Stimulated activated CD8-positive, alpha-beta memory T cell treated with anti-CD3 and anti-CD28 coated beads, Interleukin-15, amount 100 ng/mL, for 24 hours (primary cell): ENCODE measurements around the gene RGS9BP.
"Not testable (repeated sequence)": the region's sequence is repeated elsewhere in the genome, so short reads cannot be mapped to it uniquely, and the experiment has no call there.

Experiments
- DNase-seq: peaks from one replicate; pipeline ENCODE4 v3.0.0-alpha.2; 2020; ENCODE audit warnings: low read depth

RGS9BP gene

GRCh38 chr19:32671883-32672593, 3.6 kb upstream of the RGS9BP start:
- no peak for DNase-seq

GRCh38 chr19:32672841-32673240, 2.8 kb upstream of the RGS9BP start:
- DNase-seq: no peak

DNA sequence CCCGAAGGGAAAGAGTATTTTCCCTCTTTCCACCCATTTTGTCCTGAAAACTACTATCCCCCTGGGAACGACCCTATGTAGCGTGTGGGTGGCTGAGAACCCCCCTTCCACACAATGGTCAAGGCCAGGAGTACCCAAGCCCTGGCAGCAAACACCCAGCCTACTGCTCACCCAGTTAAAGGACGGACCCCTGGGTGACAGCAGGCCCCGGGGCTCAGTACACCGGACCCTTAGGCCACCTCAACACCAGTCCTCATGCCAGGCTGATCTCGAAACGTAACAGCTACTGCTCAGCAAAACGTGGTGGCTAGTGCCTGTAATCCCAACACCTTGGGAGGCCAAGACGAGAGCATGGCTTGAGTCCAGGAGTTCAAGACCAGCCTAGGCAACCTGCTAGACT, 2.1 kb upstream of the RGS9BP start:
- DNase-seq: no peak

- no peak for DNase-seq
Observed at GRCh38 chr19:32674153-32674930, 1.3 kb upstream of the RGS9BP start.

DNA sequence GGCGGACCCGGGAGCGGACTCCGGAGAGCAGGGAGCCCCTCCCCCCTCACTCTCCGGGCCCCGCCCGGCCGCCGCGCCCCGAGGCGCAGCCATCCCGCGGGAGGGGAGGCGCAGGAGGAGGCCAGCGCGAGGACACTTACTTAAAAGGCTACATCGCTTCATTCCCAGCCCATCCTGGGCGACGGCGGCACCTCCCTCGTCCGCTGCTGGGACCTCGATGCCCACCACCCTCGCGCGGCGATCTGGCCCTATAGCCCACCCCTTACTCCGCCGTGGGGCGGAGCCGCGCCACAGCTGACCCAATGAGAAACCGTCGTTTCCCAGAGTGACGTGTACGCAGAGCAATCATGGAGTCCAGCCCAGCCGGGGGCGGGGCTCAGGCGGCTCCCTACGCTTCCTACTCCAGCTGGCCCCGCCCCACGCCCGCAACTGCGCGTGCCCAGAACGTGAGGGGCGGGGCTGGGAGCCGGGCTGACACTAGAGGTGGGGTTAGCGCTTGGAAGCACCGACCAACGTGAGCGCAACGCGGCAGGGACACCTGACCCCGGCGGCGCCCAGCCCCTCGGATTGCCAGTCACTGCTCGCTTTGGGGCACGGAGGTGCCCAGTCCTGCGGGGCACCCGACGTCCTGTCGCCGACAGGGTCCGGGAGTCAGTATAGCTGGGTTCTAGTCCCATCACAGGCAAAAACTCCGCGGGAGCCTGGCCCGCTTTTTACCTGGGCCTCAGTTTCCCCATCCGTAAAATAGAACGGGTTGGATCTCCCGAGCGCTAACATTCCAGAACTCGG, 523 bp upstream of the RGS9BP start, which contains the start of gene ANKRD27:
TSS of gene ANKRD27 (minus strand) at position 250 of the 789 bp plus-strand sequence. CDS start 16,165 bp downstream, outside the sequence.
- peak; percentile 96 for DNase-seq

DNA sequence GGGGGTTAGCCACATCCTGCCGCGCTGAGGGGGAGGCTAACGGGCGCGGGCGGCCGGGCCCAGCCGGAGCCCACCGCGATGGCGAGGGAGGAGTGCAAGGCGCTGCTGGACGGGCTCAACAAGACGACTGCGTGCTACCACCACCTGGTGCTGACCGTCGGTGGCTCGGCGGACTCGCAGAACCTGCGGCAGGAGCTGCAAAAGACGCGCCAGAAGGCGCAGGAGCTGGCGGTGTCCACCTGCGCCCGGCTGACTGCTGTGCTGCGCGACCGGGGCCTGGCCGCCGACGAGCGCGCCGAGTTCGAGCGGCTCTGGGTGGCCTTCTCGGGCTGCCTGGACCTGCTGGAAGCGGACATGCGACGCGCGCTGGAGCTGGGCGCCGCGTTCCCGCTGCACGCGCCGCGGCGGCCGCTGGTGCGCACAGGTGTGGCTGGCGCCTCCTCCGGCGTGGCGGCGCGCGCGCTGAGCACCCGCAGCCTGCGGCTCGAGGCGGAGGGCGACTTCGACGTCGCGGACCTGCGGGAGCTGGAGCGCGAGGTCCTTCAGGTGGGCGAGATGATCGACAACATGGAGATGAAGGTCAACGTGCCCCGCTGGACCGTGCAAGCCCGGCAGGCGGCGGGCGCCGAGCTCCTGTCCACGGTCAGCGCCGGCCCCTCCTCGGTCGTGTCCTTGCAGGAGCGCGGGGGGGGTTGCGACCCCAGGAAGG, 692 bp downstream of the RGS9BP start:
- no peak for DNase-seq

DNA sequence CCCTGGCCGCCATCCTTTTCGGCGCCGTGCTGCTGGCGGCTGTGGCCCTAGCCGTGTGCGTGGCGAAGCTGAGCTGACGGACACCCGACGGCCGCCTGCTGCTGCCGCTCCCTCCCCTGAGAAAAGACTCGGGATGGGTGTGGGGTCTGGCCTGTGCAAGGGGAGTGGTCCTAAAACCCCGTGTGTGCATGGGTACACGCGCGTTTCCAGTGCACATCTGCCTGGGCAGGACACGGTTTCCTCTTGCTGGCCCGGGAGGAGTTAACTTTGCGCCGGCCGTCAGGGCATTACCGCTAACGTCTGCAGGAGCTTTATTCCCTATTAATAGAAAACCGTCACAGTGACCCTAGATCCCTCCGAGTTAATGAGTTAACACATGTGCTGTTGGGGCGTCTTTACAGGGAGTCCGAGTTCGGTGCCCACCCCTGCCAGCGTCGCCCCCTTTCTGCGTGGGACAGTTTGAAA, 1.3 kb downstream of the RGS9BP start:
- no peak for DNase-seq

GRCh38 chr19:32677657-32678056, 2.0 kb downstream of the RGS9BP start:
- no peak for DNase-seq

DNA sequence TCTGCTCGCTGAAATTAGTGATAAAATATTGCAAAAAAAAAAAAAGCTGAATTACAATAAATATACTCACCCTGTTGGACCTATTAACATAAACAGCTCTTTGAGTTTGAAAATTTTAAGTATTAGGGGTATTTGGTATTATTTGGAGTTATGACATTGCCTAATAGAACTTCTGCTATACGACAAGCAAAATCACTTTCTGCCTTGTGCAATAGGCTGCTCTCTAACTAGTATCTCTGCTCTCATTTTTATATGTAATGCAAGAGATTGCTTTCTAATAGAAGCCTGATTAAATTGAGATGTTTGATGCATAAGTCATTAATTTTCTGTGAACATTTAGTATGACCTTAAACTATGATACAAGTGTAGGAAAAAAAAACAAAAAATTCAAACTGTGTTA, 5.3 kb downstream of the RGS9BP start:
- DNase-seq: no peak

DNA sequence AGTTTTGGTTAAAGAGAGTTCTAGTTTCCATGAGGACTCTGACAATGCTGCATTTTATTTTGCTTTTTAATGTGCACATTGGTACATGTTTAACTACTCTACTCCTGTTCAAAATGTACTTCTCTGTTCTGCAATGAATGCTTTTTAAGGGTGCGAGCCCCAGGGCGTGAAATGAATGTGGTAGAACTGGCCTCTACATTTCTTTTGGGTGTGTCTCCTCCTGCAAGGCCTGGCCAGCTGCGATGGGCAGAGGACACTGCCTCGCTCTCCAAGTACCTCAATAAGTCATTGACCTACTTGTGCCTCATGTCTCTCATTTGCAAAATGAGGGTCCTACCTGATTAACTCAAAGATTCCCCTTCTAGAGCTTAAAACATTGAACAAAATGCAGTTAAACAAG, 6.7 kb downstream of the RGS9BP start:
- no peak for DNase-seq

DNA sequence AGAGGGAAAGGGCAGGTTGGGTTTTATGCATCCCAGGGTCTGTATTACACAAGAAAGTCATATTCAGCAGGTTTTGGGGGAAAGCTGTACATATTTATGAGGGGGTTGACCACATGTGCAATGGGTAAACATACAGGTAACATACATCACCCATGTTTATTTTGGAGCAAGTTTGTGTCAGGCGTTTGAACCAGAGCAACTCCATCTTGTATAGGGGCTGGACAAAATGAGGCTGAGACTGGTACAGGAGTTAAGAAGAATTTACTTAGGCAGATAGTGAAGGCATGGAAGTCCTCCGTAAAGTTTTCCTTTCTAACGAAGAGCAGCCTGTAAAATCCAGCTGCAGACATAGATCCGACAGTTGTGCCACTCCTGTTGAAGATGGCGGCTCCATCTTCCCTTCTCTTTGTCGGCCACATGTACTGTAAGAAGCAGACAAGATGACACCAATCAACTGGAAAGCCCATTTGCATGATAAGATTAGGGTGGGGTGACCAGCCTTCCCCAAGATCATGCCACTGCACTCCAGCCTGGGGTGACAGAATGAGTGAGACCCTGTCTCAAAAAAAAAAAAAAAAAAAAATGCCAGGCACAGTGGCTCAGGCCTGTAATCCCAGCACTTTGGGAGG, 11.3 kb downstream of the RGS9BP start:
- no peak for DNase-seq

DNA sequence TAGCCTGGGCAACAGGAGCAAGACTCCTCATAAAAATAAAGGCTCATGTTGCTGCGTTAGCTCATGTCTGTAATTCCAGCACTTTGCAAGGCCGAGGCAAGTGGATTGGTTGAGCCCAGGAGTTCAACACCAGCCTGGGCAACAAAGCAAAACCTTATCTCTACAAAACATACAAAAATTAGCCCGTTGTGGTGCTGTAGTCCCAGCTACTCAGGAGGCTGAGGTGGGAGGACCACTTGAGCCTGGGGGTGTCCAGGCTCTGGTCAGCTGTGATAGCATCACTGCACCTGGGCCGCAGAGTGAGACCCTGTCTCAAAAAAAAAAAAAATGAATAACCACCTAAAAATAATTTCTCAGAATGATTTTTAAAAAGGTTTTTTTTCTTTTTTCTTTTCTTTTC, 12.0 kb downstream of the RGS9BP start:
- no peak for DNase-seq

GRCh38 chr19:32688311-32688710, 12.7 kb downstream of the RGS9BP start:
- DNase-seq: no peak

DNA sequence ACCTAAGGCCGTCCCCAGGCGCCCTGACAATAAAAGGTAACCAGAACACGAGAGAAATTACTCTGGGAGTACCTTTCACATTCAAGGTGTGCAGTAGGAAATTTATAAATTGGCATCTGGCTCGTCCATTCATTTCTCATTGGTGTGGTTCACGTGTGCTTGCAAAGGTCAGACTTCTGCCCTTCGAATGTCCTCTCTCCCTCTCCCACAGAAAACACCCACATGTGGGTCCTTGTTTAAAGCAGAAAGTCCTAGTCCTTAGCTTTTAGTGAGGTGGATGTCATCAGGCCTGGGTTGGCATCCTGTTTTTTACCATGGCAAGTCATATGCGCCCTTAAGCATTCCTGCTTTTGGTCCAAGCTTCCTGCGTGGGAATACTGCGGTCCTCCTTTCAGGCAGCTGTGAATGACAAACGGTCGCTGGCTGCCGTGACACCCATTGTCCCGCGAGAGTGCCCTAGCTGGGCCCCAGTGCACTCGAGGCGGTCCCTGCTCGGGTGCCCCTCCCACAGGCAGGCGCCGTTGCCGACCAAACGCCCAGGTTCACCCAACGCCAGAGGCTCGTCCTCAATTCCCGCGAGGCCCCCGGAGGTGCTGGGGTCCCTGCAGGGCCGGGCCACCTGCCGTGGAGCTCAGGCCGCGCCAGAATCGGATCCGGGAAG, 15.8 kb downstream of the RGS9BP start, which contains the start of gene NUDT19:
TSS of gene NUDT19 (plus strand) at position 531 of the 661 bp plus-strand sequence. CDS start 140 bp downstream, outside the sequence.
- DNase-seq: peak; percentile 51

GRCh38 chr19:32691952-32692726, 16.5 kb downstream of the RGS9BP start:
- no peak for DNase-seq

GRCh38 chr19:32692727-32693061, 17.0 kb downstream of the RGS9BP start:
- no peak for DNase-seq

DNA sequence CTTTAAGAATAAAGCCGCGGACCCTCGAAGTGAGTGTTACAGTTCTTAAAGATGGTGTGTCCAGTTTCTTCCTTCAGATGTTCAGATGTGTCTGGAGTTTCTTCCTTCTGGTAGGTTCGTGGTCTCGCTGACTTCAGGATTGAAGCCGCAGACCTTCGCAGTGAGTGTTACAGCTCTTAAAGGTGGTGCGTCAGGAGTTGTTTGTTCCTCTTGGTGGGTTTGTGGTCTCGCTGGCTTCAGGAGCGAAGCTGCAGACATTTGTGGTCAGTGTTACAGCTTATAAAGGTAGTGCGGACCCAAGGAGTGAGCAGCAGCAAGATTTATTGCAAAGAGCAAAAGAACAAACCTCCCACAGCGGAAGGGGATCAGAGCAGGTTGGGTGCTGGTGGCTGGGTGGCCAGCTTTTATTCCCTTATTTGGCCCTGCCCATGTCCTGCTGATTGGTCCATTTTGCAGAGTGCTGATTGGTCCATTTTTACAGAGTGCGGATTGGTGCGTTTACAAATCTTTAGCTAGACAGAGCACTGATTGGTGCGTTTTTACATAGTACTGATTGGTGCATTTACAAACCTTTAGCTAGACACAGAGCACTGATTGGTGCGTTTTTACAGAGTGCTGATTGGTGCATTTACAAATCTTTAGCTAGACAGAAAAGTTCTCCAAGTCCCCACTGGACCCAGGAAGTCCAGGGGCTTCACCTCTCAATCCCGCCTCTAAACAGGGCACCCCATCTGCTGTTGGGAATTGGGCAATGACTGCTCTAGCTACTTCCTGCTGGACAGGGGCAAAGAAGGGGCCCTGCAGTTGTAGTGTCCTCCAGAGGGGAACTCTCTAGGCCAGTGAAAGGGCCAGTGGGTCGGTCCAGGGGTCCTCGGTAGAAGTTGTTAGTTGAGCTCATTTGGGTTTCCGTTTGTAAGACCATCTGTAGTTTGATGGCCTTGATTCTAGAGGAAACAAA, 17.8 kb downstream of the RGS9BP start:
- not testable (repeated sequence) for DNase-seq

- not testable (repeated sequence) for DNase-seq
Observed at GRCh38 chr19:32694316-32694715, 18.7 kb downstream of the RGS9BP start.

DNA sequence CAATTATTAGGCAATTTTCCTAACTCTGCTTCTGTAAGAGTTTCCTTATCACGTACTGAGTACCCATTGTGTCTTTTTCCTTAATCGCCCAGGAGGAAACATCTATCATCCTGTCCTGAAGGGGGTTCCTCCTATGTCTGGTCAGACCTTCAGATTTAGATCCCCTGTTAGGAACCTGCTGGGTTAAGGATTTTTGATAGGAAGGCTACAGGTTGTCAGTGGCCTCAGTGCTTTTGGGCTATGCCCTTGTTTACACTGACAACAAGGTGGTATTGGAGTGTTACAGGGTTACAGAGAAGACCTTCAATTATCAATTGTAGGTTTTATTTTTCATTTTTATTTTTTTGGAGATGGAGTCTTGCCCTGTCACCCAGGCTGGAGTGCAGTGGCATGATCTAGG, 19.2 kb downstream of the RGS9BP start:
- not testable (repeated sequence) for DNase-seq
